Spleen (tissue), 11 donors: Measurements from ENCODE around the gene SLAMF1. TPM values are rescaled to one million over a fixed set of nuclear protein-coding genes. Genes with fewer than 3 reads are reported as not detected.

Source experiments
- DNase-seq: peaks from one replicate; pipeline ENCODE4 v3.0.0-alpha.2; 2020
- H3K27ac ChIP-seq, 8 donors: fragments of 200-600 bp; sonication (generic) in 7 of 8; 1 replicate in 4 of 8; 2 replicates in 4 of 8; pipeline versions ENCODE4 v1.5.0 to v1.8.0; 2016 to 2021; ENCODE audit warnings: inconsistent platforms in 4 of 8, mild to moderate bottlenecking in 4 of 8, moderate library complexity in 1 of 8
- H3K27me3 ChIP-seq, 7 donors: fragments of 200-600 bp; sonication (generic) in 6 of 7; replicated peaks in 1 of 7; 1 replicate in 4 of 7; 2 replicates in 3 of 7; pipeline versions ENCODE4 v1.5.0 to v1.8.0; 2016 to 2021; ENCODE audit warnings: inconsistent platforms in 3 of 7, mild to moderate bottlenecking in 1 of 7
- H3K36me3 ChIP-seq, 6 donors: fragments of 200-600 bp; sonication (generic) in 5 of 6; 1 replicate in 4 of 6; 2 replicates in 2 of 6; pipeline versions ENCODE4 v1.5.0 to v1.8.0; 2016 to 2021; ENCODE audit warnings: inconsistent platforms in 2 of 6
- H3K4me1 ChIP-seq, 6 donors: fragments of 200-600 bp; sonication (generic) in 5 of 6; 1 replicate in 3 of 6; 2 replicates in 3 of 6; pipeline versions ENCODE4 v1.5.0 to v1.8.0; 2016 to 2021; ENCODE audit warnings: inconsistent platforms in 3 of 6
- H3K4me3 ChIP-seq, 8 donors: fragments of 200-600 bp; sonication (generic) in 7 of 8; 1 replicate in 4 of 8; 2 replicates in 4 of 8; pipeline versions ENCODE4 v1.5.0 to v1.8.0; 2016 to 2021; ENCODE audit warnings: inconsistent platforms in 4 of 8, mild to moderate bottlenecking in 4 of 8, moderate library complexity in 2 of 8
- H3K9me3 ChIP-seq, 8 donors: fragments of 200-600 bp; sonication (generic) in 7 of 8; 1 replicate in 4 of 8; 2 replicates in 4 of 8; pipeline versions ENCODE4 v1.5.0 to v1.8.0; 2016 to 2021; ENCODE audit warnings: inconsistent platforms in 4 of 8
- CTCF ChIP-seq, 11 experiments: fragments of 200-600 bp in 7 of 11; fragments of 450-650 bp in 4 of 11; sonication (generic) in 4 of 11; IDR thresholded peaks in 8 of 11; conservative IDR thresholded peaks in 3 of 11; 1 replicate in 7 of 11; 2 replicates in 4 of 11; pipeline versions ENCODE4 v1.4.0 to v1.8.0; 2016 to 2021; ENCODE audit warnings: antibody characterized with exemption in 11 of 11, inconsistent platforms in 4 of 11, mild to moderate bottlenecking in 1 of 11
- POLR2A ChIP-seq, 3 donors: fragments of 450-650 bp; IDR thresholded peaks; one replicate each; pipeline ENCODE4 v1.5.1; 2017; ENCODE audit warnings: antibody characterized with exemption in 3 of 3, mild to moderate bottlenecking in 1 of 3
- POLR2AphosphoS5 ChIP-seq, 3 donors: sonication (generic); formaldehyde crosslinking; IDR thresholded peaks; one replicate each; pipeline ENCODE4 v1.5.1; 2017; ENCODE audit warnings: antibody characterized with exemption in 3 of 3
- WGBS, 5 donors: extraction: QIAGEN DNeasy Blood & Tissue Kit in 3 of 5; methylation state at CpG; one replicate each; pipeline versions ENCODE4 v1.1.5 to v1.1.7; 2013 to 2018; 5-methylcytosine and 5-hydroxymethylcytosine counted together
- intact Hi-C: fragments of 100-400 bp; cut with DNase I; formaldehyde crosslinking; loops from one replicate; pipeline ENCODE4 v1.15.0; 2023; ENCODE audit warnings: low total_unique reads
- polyA plus RNA-seq, 3 donors: library from polyadenylated mRNA; stranded (reverse); fragments of 200-250 nt; gene quantifications; one replicate each; pipeline ENCODE4 v1.2.1, GENCODE V29; 2013
- total RNA-seq, 7 donors: library from RNA; depleted of rRNA in 3 of 7; stranded (reverse); fragments of >200 nt in 3 of 7; fragmentation: NEBNext Ultra II Directional in 4 of 7; extraction: Animal tissue kit (Norgen Biotek cat#: 25700) in 4 of 7; gene quantifications; one replicate each; pipeline versions ENCODE4 v1.1.0 to v1.2.1, GENCODE V29; 2016 to 2021
- donor health status: healthy with polysubstance abuse.
- donor health status: DM: no; HTN: no; CAD: no; lungs with moderate emphysema.
- donor health status: DM: no; HTN: no; CAD: no.
- donor health status: Bipolar disorder and iron deficiency.
- donor health status: healthy.
- donor health status: DM: no; HTN: no; CAD: no.
- donor health status: DM: yes; HTN: yes; CAD: no.

SLAMF1 gene
- total and polyA plus RNA-seq, 10 donors = 2.8 to 18.3 (median 10.3) TPM

- DNase-seq = no peak
- TF ChIP-seq CTCF (IDR thresholded peaks at IDR 0.05 in 8 of 11, conservative IDR thresholded peaks at IDR 0.05 in 3 of 11) = no peak
- peak in 1 of 3 donors; percentile 83 for TF ChIP-seq POLR2AphosphoS5 (IDR thresholded peaks at IDR 0.05)
- peak in 1 of 3 donors; percentile 68 for TF ChIP-seq POLR2A (IDR thresholded peaks at IDR 0.05)
- Histone ChIP-seq H3K4me3 (peak within 1 kb of the TSS; percentile 19 to 67 (median 38)), H3K27ac (peak within 1 kb of the TSS; percentile 65 to 90 (median 86)), H3K27me3 (no peaks in the 10 kb centered on the region), H3K4me1 (peaks cover 4 to 65% (median 33%) of the 10 kb centered on the region in 6 donors), H3K36me3 (no peaks in the 10 kb centered on the region), H3K9me3 (peaks cover 0 to 10% (median 0%) of the 10 kb centered on the region in 8 donors)
- whole genome bisulfite sequencing, 5 donors = 9 to 22% (median 14%) methylated on average over 3 of the region's 3 CpGs
- intact Hi-C loops = no loop called here
Measured at GRCh38 chr1:160579216-160579701, 67.6 kb downstream of the SLAMF1 start, which contains the start of gene CD84. Gene CD84 (minus strand): TSS chr1:160579496. CDS start chr1:160579437, 59 bp downstream.

- H3K27ac ChIP-seq = peak overlapping the region; percentile 65 to 90 (median 86)
- H3K9me3 ChIP-seq = peaks cover 0 to 10% (median 0%) of the 10 kb centered on the region in 8 donors
- H3K4me1 ChIP-seq = peaks cover 4 to 71% (median 39%) of the 10 kb centered on the region in 6 donors
- no peak for DNase-seq
- H3K36me3 ChIP-seq = no peaks in the 10 kb centered on the region
- 16 to 30% (median 24%) methylated on average over 3 of the region's 3 CpGs for WGBS, 5 donors
- no peak for TF ChIP-seq POLR2A (IDR thresholded peaks at IDR 0.05)
- TF ChIP-seq CTCF (IDR thresholded peaks at IDR 0.05 in 8 of 11, conservative IDR thresholded peaks at IDR 0.05 in 3 of 11) = no peak
- TF ChIP-seq POLR2AphosphoS5 (IDR thresholded peaks at IDR 0.05) = no peak
- H3K4me3 ChIP-seq = peak overlapping the region; percentile 19 to 67 (median 38)
- no peaks in the 10 kb centered on the region for H3K27me3 ChIP-seq
- intact Hi-C loops = no loop called here
Measured at GRCh38 chr1:160578525-160579191, 68.2 kb downstream of the SLAMF1 start.

GRCh38 chr1:160578175-160578524 lies 68.7 kb downstream of the SLAMF1 start:
- intact Hi-C loops = no loop called here
- WGBS, 5 donors = 55 to 71% (median 62%) methylated on average over 3 of the region's 3 CpGs
- H3K9me3 ChIP-seq = peaks cover 0 to 5% (median 0%) of the 10 kb centered on the region in 8 donors
- H3K27me3 ChIP-seq = no peaks in the 10 kb centered on the region
- H3K4me1 ChIP-seq = peaks cover 4 to 76% (median 43%) of the 10 kb centered on the region in 6 donors
- DNase-seq = no peak
- TF ChIP-seq CTCF (IDR thresholded peaks at IDR 0.05 in 8 of 11, conservative IDR thresholded peaks at IDR 0.05 in 3 of 11) (no peak), POLR2A (IDR thresholded peaks at IDR 0.05) (no peak), POLR2AphosphoS5 (IDR thresholded peaks at IDR 0.05) (no peak)
- H3K36me3 ChIP-seq = no peaks in the 10 kb centered on the region
- H3K4me3 ChIP-seq = peak overlapping the region; percentile 19 to 67 (median 38)
- H3K27ac ChIP-seq = peak overlapping the region; percentile 65 to 90 (median 86)

- no peaks in the 10 kb centered on the region for H3K36me3 ChIP-seq
- WGBS, 5 donors = 67 to 72% (median 69%) methylated on average over 2 of the region's 2 CpGs
Measured at GRCh38 chr1:160577671-160578070, 69.2 kb downstream of the SLAMF1 start.

More at GRCh38 chr1:160577671-160578070, 69.2 kb downstream of the SLAMF1 start:
- H3K4me1 ChIP-seq = peaks cover 4 to 81% (median 45%) of the 10 kb centered on the region in 6 donors
- H3K9me3 ChIP-seq = peaks cover 0 to under 1% (median 0%) of the 10 kb centered on the region in 8 donors
- TF ChIP-seq POLR2A (IDR thresholded peaks at IDR 0.05) = no peak
- no peak for TF ChIP-seq CTCF (IDR thresholded peaks at IDR 0.05 in 8 of 11, conservative IDR thresholded peaks at IDR 0.05 in 3 of 11)
- no peak for TF ChIP-seq POLR2AphosphoS5 (IDR thresholded peaks at IDR 0.05)
- intact Hi-C loops = no loop called here
- no peaks in the 10 kb centered on the region for H3K27me3 ChIP-seq
- peak overlapping the region in 7 of 8 donors; percentile 31 to 67 (median 39) for H3K4me3 ChIP-seq
- peak overlapping the region in 7 of 8 donors; percentile 69 to 90 (median 86) for H3K27ac ChIP-seq
- no peak for DNase-seq
